22Rv1 (cell line): ENCODE results near the gene RBP5.
"Not testable (repeated sequence)": the region's sequence is repeated elsewhere in the genome, so short reads cannot be mapped to it uniquely, and the experiment has no call there.

ENCODE experiments used
- H3K27ac ChIP-seq: fragments of 450-650 bp; 2 replicates; pipeline ENCODE4 v1.5.1; 2017
- CTCF ChIP-seq: fragments of 450-650 bp; IDR thresholded peaks from 2 replicates; pipeline ENCODE4 v1.5.1; 2017; ENCODE audit warnings: mild to moderate bottlenecking
- ZFX ChIP-seq: fragments of 450-650 bp; IDR thresholded peaks from 2 replicates; pipeline ENCODE4 v1.6.1; 2017; ENCODE audit warnings: antibody characterized with exemption, borderline replicate concordance

The RBP5 gene

GRCh38 chr12:7108796-7109571, 19.7 kb downstream of the RBP5 start, which contains the start of gene C1RL:
Gene C1RL, minus strand, starts transcription at chr12:7109214. Its CDS starts 34 bp downstream, at chr12:7109180.
- no peak within 1 kb of the TSS for H3K27ac ChIP-seq
- no peak for TF ChIP-seq ZFX
- peak; percentile 98 for TF ChIP-seq CTCF

- no peak overlapping the region for H3K27ac ChIP-seq
- TF ChIP-seq ZFX (no peak), CTCF (no peak)
Measured at GRCh38 chr12:7108003-7108795, 20.5 kb downstream of the RBP5 start.

GRCh38 chr12:7107636-7108002, 21.1 kb downstream of the RBP5 start:
- no peak overlapping the region for H3K27ac ChIP-seq
- TF ChIP-seq ZFX (no peak), CTCF (no peak)

GRCh38 chr12:7107181-7107580, 21.5 kb downstream of the RBP5 start:
- H3K27ac ChIP-seq = not testable (repeated sequence)

- no peak for TF ChIP-seq ZFX
- TF ChIP-seq CTCF = no peak
- no peak overlapping the region for H3K27ac ChIP-seq
Measured at GRCh38 chr12:7106082-7106481, 22.6 kb downstream of the RBP5 start.

- no peak for TF ChIP-seq ZFX
- H3K27ac ChIP-seq = no peak overlapping the region
Measured at GRCh38 chr12:7103837-7104584, 24.7 kb downstream of the RBP5 start.

GRCh38 chr12:7102582-7102981, 26.1 kb downstream of the RBP5 start:
- no peak for TF ChIP-seq ZFX
- no peak for TF ChIP-seq CTCF
- H3K27ac ChIP-seq = no peak overlapping the region

- no peak overlapping the region for H3K27ac ChIP-seq
- TF ChIP-seq CTCF (no peak), ZFX (no peak)
Measured at GRCh38 chr12:7101694-7102131, 27.0 kb downstream of the RBP5 start.
